HG03469 (cell line): Measurements from ENCODE around the gene GDPD5.

ENCODE experiments used
- ATAC-seq: cut with Tn5 transposase; IDR thresholded peaks from one replicate; pipeline ENCODE4 v1.9.1; 2021; ENCODE audit warnings: mild to moderate bottlenecking, moderate library complexity, moderate number of reproducible peaks; ENCODE audit not compliant: unreplicated experiment

Gene GDPD5

DNA sequence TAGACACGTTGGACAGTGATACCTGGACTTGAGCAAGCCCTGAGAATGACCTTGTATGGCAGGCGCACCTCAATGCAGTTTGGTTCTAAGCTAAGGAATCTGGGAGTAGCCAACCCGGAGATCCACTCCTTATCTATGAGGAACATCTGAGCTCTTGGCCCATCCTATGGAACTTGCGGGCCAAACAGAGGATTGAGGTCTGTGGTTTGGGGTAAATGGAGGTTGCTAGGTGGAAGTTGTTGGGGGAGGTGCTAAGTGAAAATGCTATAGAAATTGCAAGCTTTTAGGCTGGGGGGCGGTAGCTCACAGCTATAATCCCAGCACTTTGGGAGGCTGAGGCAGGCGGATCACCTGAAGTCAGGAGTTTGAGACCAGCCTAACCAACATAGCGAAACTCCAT, 8.9 kb downstream of the GDPD5 start:
- ATAC-seq, result no peak

DNA sequence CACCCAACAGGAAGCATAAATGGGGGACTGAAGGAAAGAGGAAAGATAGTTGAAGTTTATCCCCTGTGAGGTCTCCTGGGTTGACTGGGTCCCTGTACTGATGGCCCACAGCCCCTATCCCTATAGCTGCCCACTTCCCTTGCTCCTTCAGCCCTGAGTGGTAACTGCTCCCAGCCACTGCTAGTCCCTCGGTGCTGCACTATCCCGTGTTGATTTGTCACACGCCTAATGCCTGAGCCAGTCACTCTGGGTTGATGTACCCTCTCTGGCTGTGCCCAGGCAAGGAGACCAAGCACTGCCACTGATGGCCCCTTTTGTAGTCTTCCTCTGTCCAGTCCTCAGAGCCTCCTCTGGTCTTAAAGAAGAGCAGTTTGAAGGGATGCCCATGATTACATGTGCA, 9.6 kb downstream of the GDPD5 start:
- no peak for ATAC-seq

DNA sequence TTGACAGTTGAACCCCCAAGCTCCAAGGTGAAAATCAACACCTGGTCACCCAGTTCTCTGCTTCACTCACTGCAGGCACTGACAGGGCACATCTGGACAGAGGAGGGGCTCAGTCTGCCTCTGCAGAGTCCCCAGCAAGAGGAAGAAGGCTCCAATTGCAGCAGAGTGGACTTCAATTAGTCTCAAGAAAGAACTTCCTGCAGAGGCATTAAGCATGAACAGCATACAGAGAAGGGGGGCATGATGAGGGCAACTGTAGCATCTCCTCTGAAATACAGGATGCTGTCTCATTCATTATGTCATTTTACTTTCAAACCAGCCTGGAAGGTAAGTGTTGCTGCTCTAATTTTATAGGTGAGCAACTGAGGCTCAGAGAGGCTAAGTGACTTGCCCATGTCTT, 11.1 kb downstream of the GDPD5 start:
- no peak for ATAC-seq

DNA sequence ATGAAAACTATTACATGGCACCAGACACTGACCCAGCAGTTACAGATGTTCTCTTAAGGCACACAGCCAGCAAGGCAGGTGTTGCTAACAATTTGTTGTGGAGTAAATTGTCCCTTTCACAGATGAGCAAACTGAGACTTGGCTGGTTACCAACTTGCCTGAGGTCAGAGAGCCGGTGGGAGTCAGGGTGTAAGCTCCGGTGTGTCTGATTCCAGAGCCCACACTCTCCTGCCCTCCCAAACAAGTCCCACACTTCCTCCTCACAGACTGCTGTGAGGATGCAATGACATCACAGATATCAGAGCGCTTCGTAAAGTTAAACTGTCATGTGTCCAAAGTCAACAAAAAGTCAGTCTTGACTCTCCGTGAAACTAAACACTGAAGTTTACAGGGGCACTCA, 12.5 kb downstream of the GDPD5 start:
- no peak for ATAC-seq

DNA sequence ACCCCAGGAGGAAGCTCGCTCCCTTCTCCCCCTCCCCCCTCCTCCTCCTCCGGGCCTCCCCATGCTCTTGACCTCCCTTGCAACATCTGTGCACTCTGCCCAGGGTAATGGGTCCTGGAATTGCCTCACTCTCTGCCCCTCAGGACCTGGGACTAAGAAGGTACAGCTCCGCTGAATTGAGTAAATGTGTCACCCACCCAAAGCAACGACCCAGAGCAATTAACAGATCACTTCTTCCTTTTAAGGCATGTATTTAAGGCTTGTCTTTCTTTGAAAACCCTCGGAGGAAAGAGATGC, 15.1 kb downstream of the GDPD5 start:
- no peak for ATAC-seq

DNA sequence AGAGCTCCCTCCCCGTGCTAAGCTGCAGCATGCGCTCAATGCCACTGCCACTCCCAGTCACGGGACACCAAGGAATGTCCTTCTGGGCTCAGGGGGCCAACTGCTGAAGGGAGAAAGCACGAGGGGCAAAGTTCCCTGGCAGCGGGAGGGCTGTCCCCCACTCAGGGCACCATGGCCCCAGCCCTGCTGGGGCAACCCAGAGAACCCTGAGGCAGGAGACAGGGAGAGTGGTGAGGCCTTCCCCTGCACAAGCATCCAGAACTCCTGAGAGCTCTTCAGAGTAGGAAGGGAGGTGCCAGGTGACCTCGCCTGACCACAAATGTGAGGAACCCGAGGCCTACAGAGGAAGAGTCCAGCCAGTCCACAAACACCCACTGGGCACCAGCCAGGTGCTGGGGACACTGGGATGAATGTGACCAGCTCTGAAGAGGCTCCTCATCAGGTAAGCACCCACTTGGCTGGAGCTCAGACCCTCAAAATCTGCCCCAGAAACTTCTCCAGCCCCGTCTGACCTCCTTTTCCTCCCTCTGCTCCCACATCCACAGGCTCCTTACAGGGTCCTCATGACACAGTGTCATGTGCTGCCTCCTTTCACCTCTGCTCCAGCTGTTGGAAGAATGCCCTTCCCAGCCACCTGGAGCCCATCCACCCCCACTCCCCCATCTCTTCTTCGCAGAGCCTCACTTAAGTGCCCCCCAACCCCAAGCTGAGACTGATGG, 15.6 kb downstream of the GDPD5 start:
- ATAC-seq, result no peak

DNA sequence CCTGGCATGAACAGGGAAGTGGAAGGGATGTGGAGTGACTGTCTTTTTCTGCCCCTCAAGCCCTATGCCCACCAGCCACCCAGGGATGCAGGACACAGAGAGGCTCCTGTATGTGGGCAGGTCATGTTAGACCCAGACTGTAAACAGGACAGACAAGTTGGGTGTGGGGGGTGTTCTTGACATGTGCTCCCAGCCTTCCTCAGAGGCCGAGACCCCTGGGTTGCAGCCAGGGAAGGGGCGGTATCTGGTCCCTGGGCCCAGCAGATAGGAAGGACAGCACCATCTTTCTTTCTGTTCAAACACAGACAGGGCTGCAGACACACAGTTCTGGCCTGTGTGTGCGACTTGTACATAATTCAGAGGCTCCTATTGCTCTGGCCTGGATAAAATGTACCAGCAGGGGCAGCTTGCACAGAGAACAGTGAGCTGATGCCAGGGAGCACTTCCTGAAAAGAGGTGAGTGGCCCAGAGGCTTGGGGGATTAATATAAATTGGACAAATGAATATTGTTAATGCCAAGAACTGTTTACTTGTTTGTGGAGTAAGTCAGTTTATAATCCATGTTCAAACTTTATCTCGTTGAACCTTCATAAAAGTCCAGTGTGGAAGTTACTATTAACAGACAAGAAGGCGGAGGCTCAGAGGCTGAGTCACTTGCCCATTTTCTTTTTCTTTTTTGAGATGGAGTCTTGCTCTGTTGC, 16.6 kb downstream of the GDPD5 start:
- no peak for ATAC-seq

DNA sequence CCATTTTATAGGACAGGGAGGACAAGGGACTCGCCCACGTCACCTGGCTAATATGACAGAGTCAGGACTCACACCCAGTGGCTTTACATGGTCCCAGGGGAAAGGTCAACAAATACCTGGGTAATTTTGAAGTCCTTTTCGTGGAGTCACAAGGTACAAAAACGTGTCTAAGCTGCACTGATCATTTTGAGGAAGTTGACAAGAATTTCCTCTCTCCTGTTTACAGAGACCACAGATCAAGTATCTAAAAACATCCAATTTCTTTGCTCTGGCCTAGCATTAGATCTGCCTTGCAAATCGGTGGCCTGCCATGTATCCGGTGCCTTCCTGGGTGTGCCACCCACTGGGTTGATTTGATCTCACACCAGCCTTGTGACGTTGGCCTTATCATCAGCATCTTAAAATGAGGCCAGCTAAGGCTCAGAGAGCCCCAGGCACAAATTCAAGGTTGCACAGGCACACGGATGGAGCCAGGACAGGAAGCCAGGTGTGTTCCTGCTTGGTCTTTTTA, 17.6 kb downstream of the GDPD5 start:
- ATAC-seq, result no peak

DNA sequence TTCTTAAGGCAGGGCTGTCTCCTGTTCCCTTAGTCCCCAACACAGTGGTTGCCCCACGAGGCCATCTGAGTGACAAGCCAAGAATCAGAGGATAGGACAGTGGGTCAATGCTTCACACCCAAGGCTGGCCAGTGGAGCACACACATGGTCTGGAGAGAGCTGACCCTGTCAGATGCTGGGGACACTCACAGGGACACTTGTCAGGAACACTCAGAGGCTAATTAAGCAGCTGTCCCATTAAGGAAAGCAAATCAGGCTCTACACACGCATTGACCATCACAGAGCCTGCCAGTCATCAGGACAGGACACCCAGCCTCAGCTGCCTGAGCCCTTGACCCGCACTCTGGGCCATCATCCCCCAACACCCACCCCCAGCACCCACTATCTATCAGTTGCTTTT, 18.2 kb downstream of the GDPD5 start:
- ATAC-seq, result no peak

DNA sequence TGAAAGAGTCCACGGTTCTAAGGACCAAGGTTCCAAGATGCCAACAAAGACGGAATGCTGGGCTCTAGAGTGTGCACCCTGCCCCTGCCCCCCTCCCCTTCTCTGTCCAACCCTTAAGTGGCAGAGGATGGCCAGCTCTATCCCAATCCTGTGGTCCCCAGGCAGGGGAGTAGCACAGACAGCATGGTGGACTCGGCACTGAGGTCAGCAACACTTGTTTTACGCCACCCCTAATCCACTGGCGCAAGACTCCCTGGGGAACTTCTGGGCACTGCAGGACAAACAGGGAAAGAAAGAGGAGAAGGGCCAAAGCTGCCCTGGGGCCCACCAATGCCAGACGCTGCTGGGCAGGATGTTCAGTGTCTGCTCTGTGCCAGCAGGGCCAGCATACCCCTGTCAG, 18.9 kb downstream of the GDPD5 start:
- no peak for ATAC-seq

DNA sequence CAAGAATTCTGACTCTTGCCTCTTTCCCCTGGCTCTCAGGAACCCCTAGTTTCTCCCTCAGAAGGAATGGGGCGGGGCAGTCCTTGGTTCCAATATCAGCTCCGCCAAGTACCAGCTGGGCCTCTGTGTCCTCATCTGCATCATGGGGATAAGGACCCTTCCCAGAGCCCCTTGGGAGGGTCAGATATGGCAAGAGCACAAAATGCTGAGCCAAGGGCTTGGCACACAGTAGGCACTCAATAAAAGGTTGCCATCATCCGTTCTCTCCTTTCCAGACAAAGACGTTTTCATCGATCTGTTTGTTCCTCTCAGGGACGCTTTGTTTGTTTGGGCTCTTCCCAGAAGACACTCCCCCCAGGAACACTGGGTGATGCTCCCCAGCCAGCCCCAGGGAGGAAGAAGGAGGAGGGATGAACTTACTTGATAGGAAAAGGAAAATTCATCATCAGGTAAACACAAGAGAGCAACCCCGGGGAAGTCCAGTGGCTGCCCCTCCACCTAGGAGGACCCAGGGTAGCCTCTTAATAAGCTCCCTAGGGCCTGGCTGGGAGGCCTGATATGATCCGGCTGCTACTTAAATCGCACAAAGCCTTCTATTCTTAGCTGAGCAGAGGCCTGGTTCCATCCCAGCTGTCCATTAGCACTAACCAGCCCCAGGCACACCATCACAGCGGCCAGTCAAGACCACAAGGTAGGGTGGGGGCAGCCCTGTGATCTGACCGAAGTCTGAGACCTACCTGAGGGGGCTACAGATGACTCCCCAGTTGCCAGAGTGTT, 19.6 kb downstream of the GDPD5 start:
- ATAC-seq, result no peak

DNA sequence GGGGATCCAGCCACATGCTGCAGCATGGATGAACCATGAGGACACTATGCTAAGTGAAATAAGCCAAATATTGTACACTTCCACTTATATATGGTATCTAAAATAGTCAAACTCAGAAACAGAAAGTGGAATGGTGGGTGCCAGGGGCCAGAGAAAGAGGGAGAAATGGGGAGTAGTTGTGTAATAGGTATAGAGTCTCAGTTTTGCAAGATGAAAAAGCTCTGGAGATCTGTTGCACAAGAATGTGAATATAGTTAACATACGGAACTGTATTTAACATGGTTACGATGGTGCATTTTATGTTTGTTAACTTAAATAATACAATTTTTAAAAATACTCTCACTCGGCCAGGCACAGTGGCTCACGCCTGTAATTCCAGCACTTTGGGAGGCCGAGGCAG, 21.2 kb downstream of the GDPD5 start:
- ATAC-seq, result no peak

DNA sequence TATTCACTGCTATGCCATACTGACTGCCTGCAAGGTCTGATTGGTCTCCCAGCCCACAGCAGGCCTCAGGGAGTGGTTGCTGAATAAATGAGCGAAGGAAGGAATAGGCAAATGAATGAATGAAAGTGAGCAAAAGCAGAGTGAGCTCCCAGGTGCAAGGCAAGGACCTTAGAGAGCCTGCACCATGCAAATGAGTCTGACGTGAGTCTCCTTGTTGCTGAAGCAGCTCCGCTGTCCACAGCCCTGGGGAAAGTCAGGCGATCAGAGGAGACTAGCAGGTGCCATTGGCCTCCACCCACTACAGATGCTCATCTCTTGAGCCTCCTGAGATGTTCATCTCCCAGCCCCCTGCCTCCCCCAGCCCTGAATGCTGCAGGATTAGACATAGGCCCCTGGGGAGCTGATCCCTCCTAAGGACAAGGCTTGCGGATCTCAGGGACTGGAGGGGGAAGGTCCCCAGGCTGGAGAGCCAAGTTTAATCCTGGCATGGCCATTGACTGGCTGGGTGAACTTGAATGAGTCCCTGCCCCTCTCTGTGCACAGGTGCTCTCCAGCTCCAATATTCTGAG, 22.1 kb downstream of the GDPD5 start:
- ATAC-seq, result no peak

DNA sequence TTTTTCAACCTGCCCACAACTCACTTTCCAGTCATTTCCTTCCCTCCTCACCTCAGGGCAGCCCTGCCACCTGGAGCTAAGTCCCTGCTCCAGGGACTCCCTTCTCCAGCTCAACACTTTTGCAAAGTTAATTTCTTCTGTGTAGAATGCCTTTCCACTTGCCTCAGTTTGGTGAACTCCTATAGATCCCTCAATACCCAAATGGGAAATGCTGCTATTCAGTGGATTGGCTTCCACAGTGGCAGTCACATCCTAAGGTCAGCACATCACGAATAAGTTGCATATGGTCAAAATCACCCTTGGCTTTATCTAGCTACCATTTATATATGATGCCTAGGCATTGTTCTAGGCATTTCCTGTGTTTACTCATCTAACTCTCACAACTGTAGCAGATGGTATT, 23.6 kb downstream of the GDPD5 start:
- no peak for ATAC-seq

DNA sequence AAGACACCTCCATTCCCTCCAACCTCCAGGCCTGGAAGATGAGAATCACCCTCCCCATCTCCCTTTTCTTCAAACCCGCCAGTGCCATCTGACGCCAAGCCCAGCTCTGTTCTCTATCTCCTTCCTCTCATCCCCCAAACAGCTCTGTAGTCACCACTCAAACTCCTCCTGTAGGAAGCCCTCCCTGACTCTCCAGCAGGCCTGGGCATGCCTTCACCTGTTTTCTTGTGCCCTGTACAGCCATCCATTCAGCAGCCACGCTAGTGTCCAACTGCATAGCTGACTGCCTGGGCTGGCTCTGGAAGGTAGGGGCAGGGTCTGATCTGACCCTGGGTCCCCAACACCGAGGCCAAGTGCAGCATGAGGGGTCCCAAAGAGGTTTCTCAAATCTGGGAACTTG, 25.0 kb downstream of the GDPD5 start:
- no peak for ATAC-seq

DNA sequence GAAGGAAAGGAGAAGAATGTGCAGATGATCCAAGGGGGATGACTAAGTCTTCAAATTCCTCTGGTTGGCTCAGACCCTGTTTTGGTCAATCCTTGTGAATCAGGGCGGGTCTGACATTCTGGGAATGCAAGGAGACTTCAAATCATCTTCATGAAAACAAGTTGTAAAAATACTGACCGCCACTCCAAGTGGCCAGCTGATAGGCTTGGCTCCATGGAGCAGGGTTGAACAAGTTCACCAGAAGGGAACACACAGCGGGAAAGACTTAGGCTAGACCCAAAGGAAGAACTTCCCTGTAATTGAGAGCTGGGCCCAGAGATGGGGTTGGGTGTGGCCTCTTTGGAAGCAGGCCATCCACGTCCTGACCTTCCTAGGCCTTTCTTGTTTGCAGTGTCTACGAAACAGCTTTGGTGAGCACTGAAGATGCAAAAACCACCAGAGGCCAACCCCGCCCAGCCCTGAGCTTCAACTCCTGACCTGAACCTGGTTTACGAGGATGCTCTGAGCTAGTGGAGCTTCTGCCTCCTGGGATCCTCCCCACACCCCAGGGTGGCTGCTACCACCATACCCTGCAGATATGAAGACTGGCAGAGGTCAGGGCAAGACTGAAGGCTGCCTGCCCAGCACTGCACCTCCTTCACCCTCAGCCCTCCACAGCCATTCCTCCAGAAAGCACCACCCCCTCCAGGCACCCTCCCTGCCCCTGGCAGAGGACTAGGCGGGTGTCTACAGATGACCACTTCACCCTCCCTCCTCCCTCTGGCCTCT, 26.1 kb downstream of the GDPD5 start:
- ATAC-seq, result no peak

DNA sequence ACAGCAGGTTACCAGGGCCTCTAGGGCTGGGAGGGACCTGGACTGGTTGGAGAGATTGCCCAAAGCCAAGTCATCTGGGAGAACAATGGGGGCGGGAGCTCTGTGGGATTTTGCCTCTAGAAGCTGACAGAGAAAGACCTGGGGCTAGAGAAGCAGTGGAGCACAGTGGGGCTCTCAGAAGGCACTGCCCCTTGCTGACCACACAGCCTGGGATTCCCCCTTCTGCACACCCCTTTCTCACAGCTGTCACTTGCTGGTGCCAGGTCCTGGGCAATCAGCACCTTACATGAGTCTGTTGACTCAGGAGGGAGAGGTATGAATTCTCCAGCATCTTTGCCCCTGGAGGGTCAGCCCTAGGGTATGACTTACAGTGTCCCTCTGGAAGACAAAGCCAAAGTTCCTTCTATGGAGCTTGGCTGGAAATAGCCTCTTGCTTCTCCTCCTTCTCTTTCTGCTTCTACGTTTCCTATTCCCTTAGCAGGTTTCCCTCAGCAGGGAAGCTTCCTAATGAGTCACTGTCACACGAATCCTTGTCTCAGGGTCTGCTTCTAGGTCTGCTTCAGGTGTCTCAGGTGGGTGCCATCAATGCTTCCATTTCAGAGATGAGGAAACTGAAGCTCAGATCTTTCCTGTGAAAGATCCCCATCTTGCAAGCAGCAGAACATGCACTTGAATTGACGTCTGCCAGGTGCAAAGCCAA, 27.0 kb downstream of the GDPD5 start:
- ATAC-seq, result no peak

DNA sequence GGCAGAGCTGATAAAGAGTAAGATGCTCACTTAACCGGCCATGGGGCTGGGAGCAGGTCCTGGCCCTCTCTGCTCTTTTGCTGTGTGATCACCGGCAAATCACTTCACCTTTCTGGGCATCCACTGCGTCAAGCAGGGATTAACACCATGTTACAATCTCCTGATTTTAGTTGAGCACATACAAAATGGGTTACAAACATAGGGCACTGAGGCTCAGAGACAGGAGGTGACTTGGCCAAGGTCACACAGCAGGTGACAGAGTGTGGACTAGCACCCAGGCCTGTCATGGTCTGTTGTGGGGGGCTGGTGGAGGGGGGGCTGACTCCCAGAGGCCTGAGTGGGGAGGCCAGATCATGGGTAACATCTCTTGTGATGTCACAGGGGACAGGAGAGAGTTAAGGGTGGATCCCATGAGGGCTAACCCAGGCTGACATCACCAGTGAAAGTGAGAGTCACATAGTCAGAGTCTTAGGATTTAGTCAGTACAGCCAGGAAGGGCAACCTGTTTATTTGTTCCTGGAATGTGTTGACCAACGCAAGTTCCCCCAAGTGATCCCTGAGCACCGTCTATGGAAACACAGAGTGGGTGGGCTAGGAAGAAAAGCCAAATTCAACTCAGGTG, 27.8 kb downstream of the GDPD5 start:
- ATAC-seq, result no peak

DNA sequence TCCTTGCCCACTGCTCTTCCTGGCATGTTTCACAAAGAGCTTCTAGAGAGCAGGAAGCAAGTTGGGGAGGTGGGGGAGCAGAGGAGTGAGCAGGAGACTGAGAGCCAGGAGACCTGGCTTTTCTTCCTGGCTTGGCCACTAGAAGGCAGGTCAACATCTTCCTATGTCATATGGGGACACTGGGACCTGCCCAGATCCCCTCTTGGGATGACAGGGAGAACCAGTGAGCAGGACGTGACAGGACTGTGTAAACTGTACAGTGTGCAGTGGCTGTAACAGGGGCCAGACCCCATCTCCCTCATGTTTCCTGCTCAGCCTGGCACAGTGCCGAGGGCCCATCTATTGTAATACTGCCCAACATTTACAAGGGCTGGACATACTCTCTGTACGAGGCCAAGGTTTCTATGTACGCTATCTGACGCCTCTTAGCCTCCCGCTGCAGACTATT, 29.4 kb downstream of the GDPD5 start:
- no peak for ATAC-seq
